ENCODE data around the gene CFAP141.
A peak's percentile ranks its signal among the peaks of the same experiment; 100 is the strongest.

Gene CFAP141

GRCh38 chr1:154208677-154209388 lies 2.7 kb upstream of the CFAP141 start:
- no peak for DNase-seq (ENCODE audit: low read depth)

- DNase-seq (ENCODE audit: low read depth): no peak
Observed at GRCh38 chr1:154207262-154207661, 1.1 kb upstream of the CFAP141 start.

- DNase-seq (ENCODE audit: low read depth): peak; percentile 23
Observed at GRCh38 chr1:154205778-154206177, 355 bp downstream of the CFAP141 start.

- peak; percentile 45 for DNase-seq (ENCODE audit: low read depth)
Observed at GRCh38 chr1:154199563-154199879, 6.6 kb downstream of the CFAP141 start.

GRCh38 chr1:154198756-154199562 lies 7.2 kb downstream of the CFAP141 start:
- peak; percentile 76 for DNase-seq (ENCODE audit: low read depth)

GRCh38 chr1:154193821-154194220 lies 12.3 kb downstream of the CFAP141 start:
- peak; percentile 29 for DNase-seq (ENCODE audit: low read depth)

- DNase-seq (ENCODE audit: low read depth): no peak
Observed at GRCh38 chr1:154192476-154192875, 13.7 kb downstream of the CFAP141 start.

GRCh38 chr1:154191990-154192461 lies 14.1 kb downstream of the CFAP141 start, which contains the start of gene TPM3:
TPM3 (minus strand) TSS chr1:154192100; CDS start chr1:154192018, 82 bp downstream.
- DNase-seq (ENCODE audit: low read depth): no peak

- DNase-seq (ENCODE audit: low read depth): no peak
Observed at GRCh38 chr1:154190550-154190949, 15.6 kb downstream of the CFAP141 start.

- no peak for DNase-seq (ENCODE audit: low read depth)
Observed at GRCh38 chr1:154186852-154187501, 19.2 kb downstream of the CFAP141 start.

GRCh38 chr1:154186177-154186576 lies 20.0 kb downstream of the CFAP141 start:
- DNase-seq (ENCODE audit: low read depth): peak; percentile 53

GRCh38 chr1:154183046-154183915 lies 22.9 kb downstream of the CFAP141 start:
- DNase-seq (ENCODE audit: low read depth): peak; percentile 99

- peak; percentile 85 for DNase-seq (ENCODE audit: low read depth)
Observed at GRCh38 chr1:154182344-154183045, 23.6 kb downstream of the CFAP141 start.

- no peak for DNase-seq (ENCODE audit: low read depth)
Observed at GRCh38 chr1:154181944-154182343, 24.2 kb downstream of the CFAP141 start.

- no peak for DNase-seq (ENCODE audit: low read depth)
Observed at GRCh38 chr1:154179946-154180687, 26.0 kb downstream of the CFAP141 start.

GRCh38 chr1:154178911-154179811 lies 27.0 kb downstream of the CFAP141 start:
- DNase-seq (ENCODE audit: low read depth): no peak

- DNase-seq (ENCODE audit: low read depth): no peak
Observed at GRCh38 chr1:154178013-154178412, 28.1 kb downstream of the CFAP141 start.

GRCh38 chr1:154176337-154176736 lies 29.8 kb downstream of the CFAP141 start:
- DNase-seq (ENCODE audit: low read depth): peak; percentile 84

- DNase-seq (ENCODE audit: low read depth): no peak
Observed at GRCh38 chr1:154174654-154175053, 31.5 kb downstream of the CFAP141 start.
